PC-9 (cell line): ENCODE measurements around the gene HADH. TPM values are rescaled to one million over a fixed set of nuclear protein-coding genes. Genes with fewer than 3 reads are reported as not detected.
"Not testable (repeated sequence)": the region's sequence is repeated elsewhere in the genome, so short reads cannot be mapped to it uniquely, and the experiment has no call there.

Experiments used
- BruUV-seq: library from RNA; stranded (reverse); fragments of 400-500 nt; replicated peaks from 2 replicates; lab custom pipeline; 2021; lab: Mats Ljungman, UMichigan
- CTCF ChIA-PET: fragments of 300-600 bp; sonication (Branson Sonifier 250); formaldehyde crosslinking; loops from one replicate; lab custom pipeline; 2022; ENCODE audit warnings: antibody characterized with exemption; lab: Charles Lee
- POLR2A ChIA-PET: fragments of 300-600 bp; sonication (Branson Sonifier 250); formaldehyde crosslinking; loops from one replicate; lab custom pipeline; 2022; ENCODE audit warnings: antibody characterized with exemption; ENCODE audit not compliant: unreplicated experiment; lab: Charles Lee
- DNase-seq, 2 experiments: peaks; one replicate each; pipeline versions ENCODE4 v3.0.0 to v3.0.0-alpha.2; 2015 to 2022; ENCODE audit warnings: mixed read lengths in 1 of 2
- H2AFZ ChIP-seq: fragments of 200-600 bp; sonication (generic); 2 replicates; pipeline ENCODE4 v1.8.1; 2017; ENCODE audit warnings: antibody characterized with exemption
- H3F3A ChIP-seq: fragments of 200-600 bp; sonication (generic); 2 replicates; pipeline ENCODE4 v1.8.1; 2017; ENCODE audit warnings: antibody characterized with exemption, mild to moderate bottlenecking, low read depth; ENCODE audit not compliant: insufficient read depth
- H3K27ac ChIP-seq: fragments of 200-600 bp; sonication (generic); 2 replicates; pipeline ENCODE4 v1.6.1; 2016; ENCODE audit warnings: mixed run types
- H3K27me3 ChIP-seq: fragments of 200-600 bp; sonication (generic); 2 replicates; pipeline ENCODE4 v1.6.1; 2016; ENCODE audit warnings: low read depth, mixed run types; ENCODE audit not compliant: insufficient read depth
- H3K36me3 ChIP-seq: fragments of 200-600 bp; sonication (generic); 2 replicates; pipeline ENCODE4 v1.6.1; 2016; ENCODE audit warnings: low read depth, mixed run types
- H3K4me1 ChIP-seq: fragments of 200-600 bp; sonication (generic); replicated peaks from 2 replicates; pipeline ENCODE4 v1.6.1; 2016; ENCODE audit warnings: mixed run types; ENCODE audit not compliant: insufficient read depth
- H3K4me2 ChIP-seq: fragments of 200-600 bp; sonication (generic); 2 replicates; pipeline ENCODE4 v1.6.1; 2017; ENCODE audit warnings: mixed run types
- H3K4me3 ChIP-seq: fragments of 200-600 bp; sonication (generic); 2 replicates; pipeline ENCODE4 v1.6.1; 2016; ENCODE audit warnings: mixed run types
- H3K79me2 ChIP-seq: fragments of 200-600 bp; sonication (generic); 2 replicates; pipeline ENCODE4 v1.6.1; 2017; ENCODE audit warnings: low read depth, mixed run types
- H3K9me2 ChIP-seq: fragments of 200-600 bp; sonication (generic); 2 replicates; pipeline ENCODE4 v1.8.1; 2017; ENCODE audit warnings: mild to moderate bottlenecking; ENCODE audit not compliant: insufficient read depth
- H3K9me3 ChIP-seq: fragments of 200-600 bp; sonication (generic); 2 replicates; pipeline ENCODE4 v1.8.1; 2016; ENCODE audit warnings: low read depth; ENCODE audit not compliant: insufficient read depth
- H4K20me1 ChIP-seq: fragments of 200-600 bp; sonication (generic); 2 replicates; pipeline ENCODE4 v1.8.1; 2017; ENCODE audit not compliant: insufficient read depth
- CTCF ChIP-seq: fragments of 200-600 bp; sonication (generic); conservative IDR thresholded peaks from 2 replicates; pipeline ENCODE4 v1.6.1; 2017; ENCODE audit warnings: mixed run types, antibody characterized with exemption, mild to moderate bottlenecking, moderate library complexity
- EZH2 ChIP-seq: fragments of 200-600 bp; sonication (generic); IDR thresholded peaks from 2 replicates; pipeline ENCODE4 v1.8.0; 2017; ENCODE audit warnings: antibody characterized with exemption, low read depth
- intact Hi-C: fragments of 100-400 bp; cut with micrococcal nuclease; formaldehyde crosslinking; loops from one replicate; pipeline ENCODE4 v1.10.0; 2022; ENCODE audit not compliant: unreplicated experiment
- total RNA-seq: library from RNA; stranded (reverse); gene quantifications from 2 replicates; pipeline ENCODE4 v1.2.3, GENCODE V29; 2021

HADH gene
- total RNA-seq, 1 experiment from 2014 or later, result 45.0 TPM

- Histone ChIP-seq H3K27ac (no peak overlapping the region), H2AFZ (no peak overlapping the region), H3F3A (no peaks in the 10 kb centered on the region), H3K9me2 (no peaks in the 10 kb centered on the region), H3K4me1 (no peaks in the 10 kb centered on the region), H3K27me3 (no peaks in the 10 kb centered on the region), H3K79me2 (no peaks in the 10 kb centered on the region), H3K36me3 (no peaks in the 10 kb centered on the region), H4K20me1 (no peaks in the 10 kb centered on the region), H3K9me3 (no peaks in the 10 kb centered on the region), H3K4me2 (no peak overlapping the region), H3K4me3 (no peak overlapping the region)
- ChIA-PET POLR2A (no interaction called here), CTCF (no interaction called here)
- no TSS peak for BruUV-seq
- TF ChIP-seq EZH2, result no peak
- no peak for TF ChIP-seq CTCF
- intact Hi-C loops, result no loop called here
- DNase-seq, result no peak
These were observed 59.7 kb downstream of the HADH start for GRCh38 chr4:108049406-108049805.

- H3F3A ChIP-seq, H3K4me2 ChIP-seq, H3K27ac ChIP-seq, H3K9me2 ChIP-seq, H3K36me3 ChIP-seq, H3K4me1 ChIP-seq, DNase-seq, H3K9me3 ChIP-seq, H4K20me1 ChIP-seq, BruUV-seq, CTCF ChIA-PET, H2AFZ ChIP-seq, H3K4me3 ChIP-seq, intact Hi-C loops, H3K27me3 ChIP-seq, H3K79me2 ChIP-seq, POLR2A ChIA-PET: not testable (repeated sequence)
These were observed 60.8 kb downstream of the HADH start for GRCh38 chr4:108050166-108051111.

GRCh38 chr4:108051343-108051742 is 61.7 kb downstream of the HADH start:
- no peaks in the 10 kb centered on the region for H3K9me2 ChIP-seq
- no peaks in the 10 kb centered on the region for H3K79me2 ChIP-seq
- no peaks in the 10 kb centered on the region for H4K20me1 ChIP-seq
- H3K27ac ChIP-seq, result no peak overlapping the region
- intact Hi-C loops, result no loop called here
- BruUV-seq, result no TSS peak
- no peak overlapping the region for H2AFZ ChIP-seq
- no peaks in the 10 kb centered on the region for H3K27me3 ChIP-seq
- H3K36me3 ChIP-seq, result no peaks in the 10 kb centered on the region
- TF ChIP-seq CTCF (no peak), EZH2 (no peak)
- no peaks in the 10 kb centered on the region for H3F3A ChIP-seq
- CTCF ChIA-PET, result interaction anchor here (0.6 kb wide), 1 partner anchor 105 kb away, joined by 22 read pairs; no protein-coding TSS in a partner anchor
- POLR2A ChIA-PET, result no interaction called here
- no peak overlapping the region for H3K4me2 ChIP-seq
- H3K4me1 ChIP-seq, result no peaks in the 10 kb centered on the region
- H3K4me3 ChIP-seq, result no peak overlapping the region
- H3K9me3 ChIP-seq, result no peaks in the 10 kb centered on the region
- DNase-seq, result no peak
